SK-N-SH (cell line): ENCODE data around the gene CDH4. TPM values are rescaled to one million over a fixed set of nuclear protein-coding genes. Genes with fewer than 3 reads are reported as not detected.

Source experiments
- CTCF ChIA-PET: fragments of 300-600, 350-600 bp; formaldehyde crosslinking; extraction: SDS; loops from one replicate; lab custom pipeline; 2021; lab: Yijun Ruan, JAX
- POLR2A ChIA-PET: fragments of 350-600 bp; sonication (Branson Sonifier 250); formaldehyde crosslinking; extraction: SDS; loops from one replicate; lab custom pipeline; 2020; ENCODE audit warnings: antibody characterized with exemption, inconsistent platforms; lab: Yijun Ruan, JAX
- DNase-seq: peaks from one replicate; pipeline ENCODE4 v3.0.0; 2012
- H2AFZ ChIP-seq: fragments of 200-600 bp; sonication (generic); 2 replicates; pipeline ENCODE4 v1.8.1; 2016; ENCODE audit warnings: antibody characterized with exemption, mild to moderate bottlenecking, low read depth
- H3F3A ChIP-seq: fragments of 200-600 bp; sonication (generic); replicated peaks from 2 replicates; pipeline ENCODE3; 2016; ENCODE audit warnings: antibody characterized with exemption, mild to moderate bottlenecking; ENCODE audit not compliant: insufficient read depth
- H3K27ac ChIP-seq, 2 experiments: fragments of 200-500 bp in 1 of 2; fragments of 200-600 bp in 1 of 2; sonication (Bioruptor generic) in 1 of 2; sonication (generic), shearing (Covaris generic) in 1 of 2; 2 replicates each; pipeline versions ENCODE4 v1.5.1 to v1.6.1; 2014 to 2016; ENCODE audit warnings: low read depth in 2 of 2, inconsistent platforms in 1 of 2, low read length in 1 of 2, mild to moderate bottlenecking in 1 of 2, mixed read lengths in 1 of 2
- H3K27me3 ChIP-seq: fragments of 200-600 bp; sonication (generic), shearing (Covaris generic); 2 replicates; pipeline ENCODE4 v1.6.1; 2016; ENCODE audit warnings: mixed run types; ENCODE audit not compliant: insufficient read depth
- H3K36me3 ChIP-seq, 2 experiments: fragments of 200-500 bp in 1 of 2; fragments of 200-600 bp in 1 of 2; sonication (Bioruptor generic) in 1 of 2; sonication (generic) in 1 of 2; replicated peaks in 1 of 2; 2 replicates each; pipeline versions ENCODE3 to v1.5.1; 2014 to 2016; ENCODE audit warnings: low read length in 1 of 2, mild to moderate bottlenecking in 1 of 2; ENCODE audit not compliant: insufficient read depth in 2 of 2, control insufficient read depth in 1 of 2
- H3K4me1 ChIP-seq, 2 experiments: fragments of 200-500 bp in 1 of 2; fragments of 200-600 bp in 1 of 2; sonication (Bioruptor generic) in 1 of 2; sonication (generic), shearing (Covaris generic) in 1 of 2; 2 replicates each; pipeline versions ENCODE4 v1.5.1 to v1.6.1; 2014 to 2016; ENCODE audit warnings: low read depth in 1 of 2, low read length in 1 of 2, mixed run types in 1 of 2; ENCODE audit not compliant: insufficient read depth in 2 of 2, control insufficient read depth in 1 of 2
- H3K4me2 ChIP-seq: fragments of 200-600 bp; sonication (generic), shearing (Covaris generic); 2 replicates; pipeline ENCODE4 v1.6.1; 2017; ENCODE audit warnings: mixed run types
- H3K4me3 ChIP-seq, 2 experiments: fragments of 200-500 bp in 1 of 2; fragments of 200-600 bp in 1 of 2; sonication (Bioruptor generic) in 1 of 2; sonication (generic), shearing (Covaris generic) in 1 of 2; 2 replicates each; pipeline versions ENCODE4 v1.5.1 to v1.8.1; 2014 to 2016; ENCODE audit warnings: low read depth in 2 of 2, inconsistent platforms in 1 of 2, low read length in 1 of 2, mild to moderate bottlenecking in 1 of 2, mixed read lengths in 1 of 2, moderate library complexity in 1 of 2
- H3K79me2 ChIP-seq: fragments of 200-600 bp; sonication (generic); 2 replicates; pipeline ENCODE4 v1.8.1; 2017; ENCODE audit warnings: mild to moderate bottlenecking; ENCODE audit not compliant: insufficient read depth
- H3K9ac ChIP-seq: fragments of 200-600 bp; sonication (generic); 2 replicates; pipeline ENCODE4 v1.6.1; 2017; ENCODE audit warnings: mixed run types
- H3K9me2 ChIP-seq: fragments of 200-600 bp; sonication (generic); 2 replicates; pipeline ENCODE4 v1.6.1; 2017; ENCODE audit warnings: mixed run types
- H3K9me3 ChIP-seq: fragments of 200-600 bp; sonication (generic); 2 replicates; pipeline ENCODE4 v1.6.1; 2017; ENCODE audit warnings: mixed run types, mild to moderate bottlenecking, moderate library complexity
- H4K20me1 ChIP-seq: fragments of 200-600 bp; sonication (generic); 2 replicates; pipeline ENCODE4 v1.6.1; 2017; ENCODE audit warnings: mild to moderate bottlenecking, mixed run types; ENCODE audit not compliant: insufficient read depth
- CHD2 ChIP-seq: fragments of 150-350 bp; IDR thresholded peaks from 2 replicates; pipeline ENCODE4 v1.6.1; 2018; ENCODE audit warnings: low read length; ENCODE audit not compliant: partially characterized antibody
- ELF1 ChIP-seq: IDR thresholded peaks from 2 replicates; pipeline ENCODE4 v1.4.0; 2012
- EP300 ChIP-seq, 2 experiments: IDR thresholded peaks; 2 replicates each; pipeline versions ENCODE4 v1.4.0 to v1.6.1; 2012; ENCODE audit warnings: borderline replicate concordance in 1 of 2, low read depth in 1 of 2, low read length in 1 of 2
- EZH2phosphoT487 ChIP-seq: fragments of 200-600 bp; sonication (generic); IDR thresholded peaks from 2 replicates; pipeline ENCODE4 v1.6.1; 2017; ENCODE audit warnings: low read depth, mixed run types, mild to moderate bottlenecking, antibody characterized with exemption, moderate library complexity, borderline replicate concordance
- FOXJ3 ChIP-seq: sonication (generic); formaldehyde crosslinking; IDR thresholded peaks from 2 replicates; pipeline ENCODE4 v1.5.1; 2020; ENCODE audit warnings: mild to moderate bottlenecking, missing genetic modification reagents
- GABPA ChIP-seq: IDR thresholded peaks from 2 replicates; pipeline ENCODE4 v1.4.0; 2012; ENCODE audit warnings: low read depth, mild to moderate bottlenecking
- JUND ChIP-seq: IDR thresholded peaks from 2 replicates; pipeline ENCODE4 v1.4.0; 2012
- MEF2A ChIP-seq: IDR thresholded peaks from 2 replicates; pipeline ENCODE4 v1.4.0; 2012; ENCODE audit warnings: low read depth, borderline replicate concordance
- MXI1 ChIP-seq: IDR thresholded peaks from 2 replicates; pipeline ENCODE4 v1.6.1; 2012; ENCODE audit warnings: mild to moderate bottlenecking, low read depth, low read length, improper control_type of control experiment
- NRF1 ChIP-seq: IDR thresholded peaks from 2 replicates; pipeline ENCODE4 v1.6.1; 2012; ENCODE audit warnings: low read depth, mild to moderate bottlenecking, low read length
- PBX3 ChIP-seq: IDR thresholded peaks from 2 replicates; pipeline ENCODE4; 2012
- POLR2AphosphoS5 ChIP-seq: IDR thresholded peaks from 2 replicates; pipeline ENCODE4 v1.6.1; 2012; ENCODE audit warnings: low read depth, low read length
- REST ChIP-seq: IDR thresholded peaks from 2 replicates; pipeline ENCODE4 v1.6.1; 2012; ENCODE audit warnings: mild to moderate bottlenecking, low read depth, low read length, moderate library complexity
- TAF1 ChIP-seq: IDR thresholded peaks from 2 replicates; pipeline ENCODE4 v1.6.1; 2012; ENCODE audit warnings: low read depth, mild to moderate bottlenecking, low read length, moderate library complexity, borderline replicate concordance
- TEAD4 ChIP-seq: IDR thresholded peaks from 2 replicates; pipeline ENCODE4 v1.4.0; 2012; ENCODE audit warnings: mild to moderate bottlenecking, borderline replicate concordance; ENCODE audit not compliant: insufficient read depth
- USF2 ChIP-seq: fragments of 150-350 bp; IDR thresholded peaks from 2 replicates; pipeline ENCODE4 v1.6.1; 2017; ENCODE audit warnings: antibody characterized with exemption, low read length, low read depth, borderline replicate concordance
- YY1 ChIP-seq: IDR thresholded peaks from 2 replicates; pipeline ENCODE4 v1.4.0; 2012; ENCODE audit warnings: low read depth, mild to moderate bottlenecking
- ZBTB33 ChIP-seq: IDR thresholded peaks from 2 replicates; pipeline ENCODE4 v1.4.0; 2012; ENCODE audit warnings: low read depth, borderline replicate concordance
- WGBS: methylation state at CpG from one replicate; pipeline ENCODE4 v1.1.6; 2017; ENCODE audit warnings: low lambda C conversion rate; 5-methylcytosine and 5-hydroxymethylcytosine counted together
- polyA plus RNA-seq, 3 experiments: library from polyadenylated mRNA; depleted of rRNA; stranded (reverse); fragments of >200 nt; gene quantifications; 2 replicates each; pipeline ENCODE4 v1.2.3, GENCODE V29; 2012

The CDH4 gene
- polyA plus RNA-seq, 1 of the 3 experiments (the other 2 are of a cell fraction): not detected

- no peak for DNase-seq
- no peaks in the 10 kb centered on the region for H3K9me3 ChIP-seq
- TF ChIP-seq GABPA: no peak
- TF ChIP-seq MEF2A: no peak
- no peak for TF ChIP-seq NRF1
- no peak for TF ChIP-seq TEAD4
- TF ChIP-seq JUND: no peak
- TF ChIP-seq ZBTB33: no peak
- no peak for TF ChIP-seq TAF1
- TF ChIP-seq CHD2: no peak
- no peak for TF ChIP-seq YY1
- no peak for TF ChIP-seq EZH2phosphoT487
- no peak for TF ChIP-seq ELF1
- TF ChIP-seq EP300 (IDR thresholded peaks at IDR 0.05; ENCODE audit: borderline replicate concordance in 1 of 2, low read depth in 1 of 2, low read length in 1 of 2): no peak
- TF ChIP-seq PBX3: no peak
- TF ChIP-seq POLR2AphosphoS5: no peak
- no peak for TF ChIP-seq REST
- no peak for TF ChIP-seq FOXJ3 (CRISPR knock-in tag)
- no peak for TF ChIP-seq USF2
- no peak for TF ChIP-seq MXI1
- H2AFZ ChIP-seq: no peak overlapping the region
- H3K9ac ChIP-seq: no peak overlapping the region
- H3K4me2 ChIP-seq: no peak overlapping the region
- no peaks in the 10 kb centered on the region for H3K9me2 ChIP-seq
- no peaks in the 10 kb centered on the region for H3K27me3 ChIP-seq
- H3K4me3 ChIP-seq: no peak overlapping the region
- no peak overlapping the region for H3K27ac ChIP-seq
- ChIA-PET POLR2A (no interaction called here), CTCF (no interaction called here)
- no peaks in the 10 kb centered on the region for H4K20me1 ChIP-seq
- H3K4me1 ChIP-seq: no peaks in the 10 kb centered on the region
- no peaks in the 10 kb centered on the region for H3K36me3 ChIP-seq
- 35% methylated on average over 6 of the region's 6 CpGs for WGBS
- no peaks in the 10 kb centered on the region for H3K79me2 ChIP-seq
- no peaks in the 10 kb centered on the region for H3F3A ChIP-seq
These were observed 431.7 kb downstream of the CDH4 start for GRCh38 chr20:61683721-61684120.
